SU-DHL-6 (cell line): Measurements from ENCODE around the gene REC114.

Source experiments
- EZH2phosphoT487 ChIP-seq: fragments of 200-600 bp; sonication (generic), shearing (Covaris generic); conservative IDR thresholded peaks from 2 replicates; pipeline ENCODE4 v1.6.1; 2018; ENCODE audit warnings: mild to moderate bottlenecking, antibody characterized with exemption, low read length, moderate library complexity, mixed read lengths
- TF ChIP-seq, protein P1 (sequence below): fragments of 200-600 bp; sonication (generic); IDR thresholded peaks from one replicate; pipeline ENCODE4 v1.5.1; 2017; ENCODE audit warnings: antibody characterized with exemption, mild to moderate bottlenecking, low read length, moderate library complexity; ENCODE audit not compliant: insufficient read depth, poor library complexity, severe bottlenecking

GRCh38 chr15:73488698-73489097 lies 45.7 kb downstream of the REC114 start:
- TF ChIP-seq, protein P1, sequence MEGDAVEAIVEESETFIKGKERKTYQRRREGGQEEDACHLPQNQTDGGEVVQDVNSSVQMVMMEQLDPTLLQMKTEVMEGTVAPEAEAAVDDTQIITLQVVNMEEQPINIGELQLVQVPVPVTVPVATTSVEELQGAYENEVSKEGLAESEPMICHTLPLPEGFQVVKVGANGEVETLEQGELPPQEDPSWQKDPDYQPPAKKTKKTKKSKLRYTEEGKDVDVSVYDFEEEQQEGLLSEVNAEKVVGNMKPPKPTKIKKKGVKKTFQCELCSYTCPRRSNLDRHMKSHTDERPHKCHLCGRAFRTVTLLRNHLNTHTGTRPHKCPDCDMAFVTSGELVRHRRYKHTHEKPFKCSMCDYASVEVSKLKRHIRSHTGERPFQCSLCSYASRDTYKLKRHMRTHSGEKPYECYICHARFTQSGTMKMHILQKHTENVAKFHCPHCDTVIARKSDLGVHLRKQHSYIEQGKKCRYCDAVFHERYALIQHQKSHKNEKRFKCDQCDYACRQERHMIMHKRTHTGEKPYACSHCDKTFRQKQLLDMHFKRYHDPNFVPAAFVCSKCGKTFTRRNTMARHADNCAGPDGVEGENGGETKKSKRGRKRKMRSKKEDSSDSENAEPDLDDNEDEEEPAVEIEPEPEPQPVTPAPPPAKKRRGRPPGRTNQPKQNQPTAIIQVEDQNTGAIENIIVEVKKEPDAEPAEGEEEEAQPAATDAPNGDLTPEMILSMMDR = no peak
- TF ChIP-seq EZH2phosphoT487 = no peak
